GM23248 (cell line): ENCODE measurements around the gene SLC6A2. TPM values are rescaled to one million over a fixed set of nuclear protein-coding genes. Genes with fewer than 3 reads are reported as not detected.

ENCODE experiments used
- DNase-seq: peaks from one replicate; pipeline ENCODE4 v3.0.0-alpha.2; 2015
- H2AFZ ChIP-seq: fragments of 200-600 bp; sonication (generic); 2 replicates; pipeline ENCODE4 v1.6.1; 2016; ENCODE audit warnings: antibody characterized with exemption
- H3F3A ChIP-seq: fragments of 200-600 bp; sonication (generic); 2 replicates; pipeline ENCODE4 v1.6.1; 2016; ENCODE audit warnings: mild to moderate bottlenecking, antibody characterized with exemption, mixed run types; ENCODE audit not compliant: insufficient read depth
- H3K27ac ChIP-seq: fragments of 200-600 bp; sonication (generic); 2 replicates; pipeline ENCODE4 v1.5.1; 2016; ENCODE audit warnings: mild to moderate bottlenecking
- H3K27me3 ChIP-seq: fragments of 200-600 bp; sonication (generic); replicated peaks from 2 replicates; pipeline ENCODE4 v1.6.1; 2016; ENCODE audit warnings: mild to moderate bottlenecking; ENCODE audit not compliant: insufficient read depth
- H3K36me3 ChIP-seq: fragments of 200-600 bp; sonication (generic); 2 replicates; pipeline ENCODE4 v1.6.1; 2016; ENCODE audit warnings: low read depth, mild to moderate bottlenecking
- H3K4me1 ChIP-seq: fragments of 200-600 bp; sonication (generic); 2 replicates; pipeline ENCODE4 v1.6.1; 2016; ENCODE audit warnings: mild to moderate bottlenecking; ENCODE audit not compliant: insufficient read depth
- H3K4me2 ChIP-seq: fragments of 200-600 bp; sonication (generic); one replicate; pipeline ENCODE4 v1.6.1; 2016; ENCODE audit warnings: mild to moderate bottlenecking; ENCODE audit not compliant: unreplicated experiment
- H3K4me3 ChIP-seq: fragments of 200-600 bp; sonication (generic); 2 replicates; pipeline ENCODE4 v1.5.1; 2016; ENCODE audit warnings: mild to moderate bottlenecking
- H3K79me2 ChIP-seq: fragments of 200-600 bp; sonication (generic); 2 replicates; pipeline ENCODE4 v1.6.1; 2016; ENCODE audit warnings: mild to moderate bottlenecking; ENCODE audit not compliant: insufficient read depth
- H3K9ac ChIP-seq: fragments of 200-600 bp; sonication (generic); 2 replicates; pipeline ENCODE4 v1.6.1; 2016; ENCODE audit warnings: mild to moderate bottlenecking
- H3K9me2 ChIP-seq: fragments of 200-600 bp; sonication (generic); 2 replicates; pipeline ENCODE4 v1.6.1; 2016; ENCODE audit warnings: mixed run types, mild to moderate bottlenecking, moderate library complexity; ENCODE audit not compliant: insufficient read depth
- H3K9me3 ChIP-seq: fragments of 200-600 bp; sonication (generic); one replicate; pipeline ENCODE4 v1.6.1; 2017; ENCODE audit warnings: low read depth
- H4K20me1 ChIP-seq: fragments of 200-600 bp; sonication (generic); 2 replicates; pipeline ENCODE4 v1.6.0; 2016; ENCODE audit not compliant: insufficient read depth
- EZH2 ChIP-seq: fragments of 200-600 bp; sonication (generic); IDR thresholded peaks from 2 replicates; pipeline ENCODE4 v1.6.1; 2018; ENCODE audit warnings: antibody characterized with exemption, mild to moderate bottlenecking; ENCODE audit not compliant: insufficient read depth, poor library complexity, severe bottlenecking
- EZH2phosphoT487 ChIP-seq: fragments of 200-600 bp; sonication (generic); IDR thresholded peaks from 2 replicates; pipeline ENCODE4 v1.6.1; 2018; ENCODE audit warnings: antibody characterized with exemption, moderate library complexity, mild to moderate bottlenecking, low read depth; ENCODE audit not compliant: insufficient read depth
- WGBS, 2 experiments: methylation state at CpG; one replicate each; pipeline ENCODE4 v1.1.6; 2015 to 2017; ENCODE audit warnings: low lambda C conversion rate in 2 of 2, low coverage in 1 of 2; ENCODE audit errors: missing lambda C conversion rate in 2 of 2; 5-methylcytosine and 5-hydroxymethylcytosine counted together
- in situ Hi-C: fragments of 300-500 bp; cut with MboI; formaldehyde crosslinking; loops from 2 replicates; pipeline ENCODE4 v1.15.0; 2020
- polyA plus RNA-seq: library from polyadenylated mRNA; unstranded; fragments of >200 nt; fragmentation: Nextera tagmentation; extraction: Ambion mirVana; gene quantifications from 2 replicates; pipeline ENCODE4 v1.2.1, GENCODE V29; 2016
- total RNA-seq: library from RNA; depleted of rRNA; stranded (reverse); fragments of >200 nt; shearing (Covaris generic); gene quantifications from 2 replicates; pipeline ENCODE4 v1.2.3, GENCODE V29; 2014

Gene SLC6A2
- total and polyA plus RNA-seq, 2 experiments from 2014 or later = not detected

DNA sequence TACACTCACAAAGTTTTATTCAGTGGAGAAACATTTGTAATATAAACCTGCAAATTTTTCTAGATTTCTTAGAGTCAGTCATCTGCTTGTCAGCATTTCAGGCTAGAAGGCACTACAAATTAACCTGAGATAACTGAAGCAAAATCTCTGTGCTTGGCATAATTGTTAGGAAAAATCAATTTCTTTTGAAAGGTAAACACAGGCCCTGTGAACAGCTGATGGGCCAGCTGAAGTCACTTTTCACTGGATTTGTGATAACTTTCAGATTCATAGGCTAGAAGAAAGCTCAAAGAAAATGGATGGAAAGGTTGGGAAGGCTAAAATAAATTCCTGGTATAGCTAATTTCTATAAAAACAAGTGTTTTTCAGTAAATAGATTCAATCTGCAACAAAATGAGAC is 34.0 kb upstream of the SLC6A2 start:
- H3K9me3 ChIP-seq = no peaks in the 10 kb centered on the region
- no peak overlapping the region for H3K4me3 ChIP-seq
- no peaks in the 10 kb centered on the region for H3K4me1 ChIP-seq
- no peak for DNase-seq
- no peak overlapping the region for H2AFZ ChIP-seq
- no peaks in the 10 kb centered on the region for H3K36me3 ChIP-seq
- H3K9ac ChIP-seq = no peak overlapping the region
- no peak for TF ChIP-seq EZH2phosphoT487
- no peak for TF ChIP-seq EZH2
- H3K79me2 ChIP-seq = no peaks in the 10 kb centered on the region
- in situ Hi-C loops = no loop called here
- H3K4me2 ChIP-seq = no peak overlapping the region
- no peaks in the 10 kb centered on the region for H3K27me3 ChIP-seq
- no peaks in the 10 kb centered on the region for H4K20me1 ChIP-seq
- no peaks in the 10 kb centered on the region for H3K9me2 ChIP-seq
- no peaks in the 10 kb centered on the region for H3F3A ChIP-seq
- no peak overlapping the region for H3K27ac ChIP-seq

GRCh38 chr16:55622272-55622671 is 33.5 kb upstream of the SLC6A2 start:
- H4K20me1 ChIP-seq = no peaks in the 10 kb centered on the region
- H3K4me2 ChIP-seq = no peak overlapping the region
- no peak overlapping the region for H3K4me3 ChIP-seq
- DNase-seq = no peak
- H3K9me2 ChIP-seq = no peaks in the 10 kb centered on the region
- in situ Hi-C loops = no loop called here
- no peak overlapping the region for H2AFZ ChIP-seq
- no peaks in the 10 kb centered on the region for H3F3A ChIP-seq
- WGBS, 2 experiments = 67 to 68% methylated on average over 3 of the region's 3 CpGs
- H3K27ac ChIP-seq = no peak overlapping the region
- H3K27me3 ChIP-seq = no peaks in the 10 kb centered on the region
- no peaks in the 10 kb centered on the region for H3K9me3 ChIP-seq
- H3K9ac ChIP-seq = no peak overlapping the region
- H3K36me3 ChIP-seq = no peaks in the 10 kb centered on the region
- no peaks in the 10 kb centered on the region for H3K4me1 ChIP-seq
- TF ChIP-seq EZH2phosphoT487 (no peak), EZH2 (no peak)
- no peaks in the 10 kb centered on the region for H3K79me2 ChIP-seq

DNA sequence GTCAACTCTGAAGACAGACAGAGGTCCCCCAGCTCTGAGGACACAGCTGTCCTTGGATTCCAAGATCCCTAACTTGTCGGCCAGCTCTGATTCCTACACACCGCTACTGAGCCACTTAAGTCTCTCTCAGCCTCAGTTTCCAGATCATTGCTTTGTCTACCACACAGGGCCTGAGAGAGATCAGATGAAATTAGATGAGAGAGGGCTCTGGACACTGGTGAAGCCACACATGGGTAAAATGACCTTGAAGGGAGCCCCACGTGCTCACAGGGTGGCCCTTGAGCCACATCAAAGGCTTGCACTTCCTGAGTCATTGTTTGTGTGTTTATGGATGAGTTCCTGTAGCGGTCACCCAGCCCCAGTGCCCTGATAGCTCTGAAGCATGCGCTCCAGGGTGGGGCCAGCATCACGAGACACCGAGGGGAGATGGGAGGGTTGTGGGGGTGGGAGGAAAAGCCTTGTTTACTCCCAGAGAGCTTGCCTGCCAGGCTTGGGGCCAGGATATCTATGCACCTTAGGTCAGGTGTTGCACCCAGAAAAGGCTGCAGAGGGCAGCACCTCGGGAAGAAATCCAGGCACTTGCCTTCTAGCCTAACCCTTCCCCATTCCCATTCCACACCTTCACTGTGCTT is 32.7 kb upstream of the SLC6A2 start:
- 61 to 62% methylated on average over 8 of the region's 8 CpGs for WGBS, 2 experiments

GRCh38 chr16:55623640-55624039 is 32.1 kb upstream of the SLC6A2 start:
- H3K27ac ChIP-seq = no peak overlapping the region
- no peaks in the 10 kb centered on the region for H3K36me3 ChIP-seq
- in situ Hi-C loops = no loop called here
- no peaks in the 10 kb centered on the region for H3F3A ChIP-seq
- TF ChIP-seq EZH2phosphoT487 (no peak), EZH2 (no peak)
- H3K9ac ChIP-seq = no peak overlapping the region
- no peaks in the 10 kb centered on the region for H4K20me1 ChIP-seq
- no peaks in the 10 kb centered on the region for H3K79me2 ChIP-seq
- no peak overlapping the region for H3K4me3 ChIP-seq
- DNase-seq = no peak
- H3K9me2 ChIP-seq = no peaks in the 10 kb centered on the region
- H3K9me3 ChIP-seq = no peaks in the 10 kb centered on the region
- 93 to 96% methylated on average over 2 of the region's 2 CpGs for WGBS, 2 experiments
- no peak overlapping the region for H3K4me2 ChIP-seq
- no peak overlapping the region for H2AFZ ChIP-seq
- no peaks in the 10 kb centered on the region for H3K4me1 ChIP-seq
- no peaks in the 10 kb centered on the region for H3K27me3 ChIP-seq

More for the DNA sequence above, 32.7 kb upstream of the SLC6A2 start:
- in situ Hi-C loops = no loop called here
- Histone ChIP-seq H3K27ac (no peak overlapping the region), H3K4me1 (no peaks in the 10 kb centered on the region), H3K9me2 (no peaks in the 10 kb centered on the region), H2AFZ (no peak overlapping the region), H3K4me2 (no peak overlapping the region), H3F3A (no peaks in the 10 kb centered on the region), H3K79me2 (no peaks in the 10 kb centered on the region), H3K4me3 (no peak overlapping the region), H3K9ac (no peak overlapping the region), H3K9me3 (no peaks in the 10 kb centered on the region), H3K36me3 (no peaks in the 10 kb centered on the region), H3K27me3 (no peaks in the 10 kb centered on the region), H4K20me1 (no peaks in the 10 kb centered on the region)
- DNase-seq = no peak
- TF ChIP-seq EZH2 (no peak), EZH2phosphoT487 (no peak)

GRCh38 chr16:55624696-55625095 is 31.1 kb upstream of the SLC6A2 start:
- Histone ChIP-seq H3K79me2 (no peaks in the 10 kb centered on the region), H3K9me2 (no peaks in the 10 kb centered on the region), H3K36me3 (no peaks in the 10 kb centered on the region), H3K4me1 (no peaks in the 10 kb centered on the region), H3K4me2 (no peak overlapping the region), H2AFZ (no peak overlapping the region), H4K20me1 (no peaks in the 10 kb centered on the region), H3K27ac (no peak overlapping the region), H3K9me3 (no peaks in the 10 kb centered on the region), H3K27me3 (no peaks in the 10 kb centered on the region), H3K9ac (no peak overlapping the region), H3K4me3 (no peak overlapping the region), H3F3A (no peaks in the 10 kb centered on the region)
- DNase-seq = no peak
- TF ChIP-seq EZH2phosphoT487 = no peak
- TF ChIP-seq EZH2 = no peak
- in situ Hi-C loops = no loop called here
- 53 to 62% methylated on average over 5 of the region's 5 CpGs for WGBS, 2 experiments
